ENCODE measurements around the gene RERG. TPM values are rescaled to one million over a fixed set of nuclear protein-coding genes. Genes with fewer than 3 reads are reported as not detected.

Gene RERG
- total RNA-seq, 1 donor from 2014 or later: 21.9 TPM

GRCh38 chr12:15163030-15163976 lies 57.9 kb downstream of the RERG start:
- ATAC-seq (no peak), DNase-seq (ENCODE audit: low spot score) (no peak)
- intact Hi-C loops (cut with DNase I): no loop called here

- DNase-seq (ENCODE audit: low spot score) (no peak), ATAC-seq (no peak)
- intact Hi-C loops (cut with DNase I): no loop called here
Observed at GRCh38 chr12:15158083-15158482, 63.1 kb downstream of the RERG start.

- no peak for DNase-seq (ENCODE audit: low spot score)
- no peak for ATAC-seq
- intact Hi-C loops (cut with DNase I): no loop called here
Observed at GRCh38 chr12:15157269-15157671, 63.9 kb downstream of the RERG start.

GRCh38 chr12:15155271-15155670 lies 65.9 kb downstream of the RERG start:
- ATAC-seq (no peak), DNase-seq (ENCODE audit: low spot score) (no peak)
- intact Hi-C loops (cut with DNase I): no loop called here

- no peak for DNase-seq (ENCODE audit: low spot score)
- intact Hi-C loops (cut with DNase I): loop anchor here (5.0 kb wide), 1 partner anchor 68 kb away; the partner anchor contains the start of gene RERG
- no peak for ATAC-seq
Observed at GRCh38 chr12:15154103-15154502, 67.1 kb downstream of the RERG start.

GRCh38 chr12:15152868-15153267 lies 68.3 kb downstream of the RERG start:
- peak; percentile 30 for ATAC-seq
- intact Hi-C loops (cut with DNase I): loop anchor here (5.0 kb wide), 1 partner anchor 69 kb away; the partner anchor contains the start of gene RERG
- no peak for DNase-seq (ENCODE audit: low spot score)

GRCh38 chr12:15152456-15152855 lies 68.8 kb downstream of the RERG start:
- no peak for DNase-seq (ENCODE audit: low spot score)
- ATAC-seq: peak; percentile 72
- intact Hi-C loops (cut with DNase I): loop anchor here (5.0 kb wide), 1 partner anchor 70 kb away; the partner anchor contains the start of gene RERG

GRCh38 chr12:15151161-15152091 lies 69.8 kb downstream of the RERG start:
- DNase-seq (ENCODE audit: low spot score): no peak
- intact Hi-C loops (cut with DNase I): loop anchor here (5.0 kb wide), 1 partner anchor 71 kb away; the partner anchor contains the start of gene RERG
- ATAC-seq: peak; percentile 85

- no peak for DNase-seq (ENCODE audit: low spot score)
- intact Hi-C loops (cut with DNase I): no loop called here
- ATAC-seq: no peak
Observed at GRCh38 chr12:15146585-15146984, 74.6 kb downstream of the RERG start.

GRCh38 chr12:15143467-15143866 lies 77.8 kb downstream of the RERG start:
- ATAC-seq (no peak), DNase-seq (ENCODE audit: low spot score) (no peak)
- intact Hi-C loops (cut with DNase I): no loop called here

- DNase-seq (ENCODE audit: low spot score) (no peak), ATAC-seq (no peak)
- intact Hi-C loops (cut with DNase I): no loop called here
Observed at GRCh38 chr12:15142711-15143110, 78.5 kb downstream of the RERG start.

GRCh38 chr12:15131431-15131830 lies 89.8 kb downstream of the RERG start:
- ATAC-seq (no peak), DNase-seq (ENCODE audit: low spot score) (no peak)
- intact Hi-C loops (cut with DNase I): no loop called here

GRCh38 chr12:15130541-15130940 lies 90.7 kb downstream of the RERG start:
- DNase-seq (ENCODE audit: low spot score): no peak
- no peak for ATAC-seq
- intact Hi-C loops (cut with DNase I): no loop called here

GRCh38 chr12:15123401-15123800 lies 97.8 kb downstream of the RERG start:
- intact Hi-C loops (cut with DNase I): no loop called here
- no peak for DNase-seq (ENCODE audit: low spot score)
- no peak for ATAC-seq

- peak; percentile 44 for ATAC-seq
- DNase-seq (ENCODE audit: low spot score): no peak
- intact Hi-C loops (cut with DNase I): no loop called here
Observed at GRCh38 chr12:15122344-15122743, 98.9 kb downstream of the RERG start.

- DNase-seq (ENCODE audit: low spot score) (no peak), ATAC-seq (no peak)
- intact Hi-C loops (cut with DNase I): no loop called here
Observed at GRCh38 chr12:15118955-15119354, 102.3 kb downstream of the RERG start.

- intact Hi-C loops (cut with DNase I): no loop called here
- no peak for ATAC-seq
Observed at GRCh38 chr12:15116983-15117382, 104.2 kb downstream of the RERG start.

GRCh38 chr12:15116086-15116485 lies 105.1 kb downstream of the RERG start:
- DNase-seq (ENCODE audit: low spot score) (no peak), ATAC-seq (peak; percentile 45)
- intact Hi-C loops (cut with DNase I): no loop called here

More at GRCh38 chr12:15116983-15117382, 104.2 kb downstream of the RERG start:
- DNase-seq (ENCODE audit: low spot score): no peak

- intact Hi-C loops (cut with DNase I): no loop called here
- ATAC-seq (no peak), DNase-seq (ENCODE audit: low spot score) (no peak)
Observed at GRCh38 chr12:15115434-15115833, 105.8 kb downstream of the RERG start.

Data from sciatic nerve (tissue), 2 donors.